Hematopoietic multipotent progenitor cell treated with erythropoietin and hydrocortisone succinate and interleukin-3 and kit ligand, for 15 days (in vitro differentiated cells): Measurements from ENCODE around the gene GNG3.

ENCODE experiments used
- DNase-seq: peaks from one replicate; pipeline ENCODE4 v3.0.0-alpha.2; 2015; ENCODE audit warnings: low spot score

GNG3 gene

GRCh38 chr11:62757846-62758788, 50.6 kb downstream of the GNG3 start:
- no peak for DNase-seq
